CD14-positive monocyte (primary cell): ENCODE results near the gene SLC13A4. TPM values are rescaled to one million over a fixed set of nuclear protein-coding genes. Genes with fewer than 3 reads are reported as not detected.

Source experiments
- DNase-seq, 3 donors: peaks; one replicate each; pipeline ENCODE4 v3.0.0-alpha.2; 2011 to 2022
- H2AFZ ChIP-seq: 2 replicates; pipeline ENCODE4 v1.6.0; 2012; ENCODE audit warnings: mild to moderate bottlenecking, low read depth, low read length, inconsistent platforms; ENCODE audit not compliant: insufficient read depth, poor library complexity, severe bottlenecking
- H3K27ac ChIP-seq, 2 donors: 1 replicate in 1 of 2; 2 replicates in 1 of 2; pipeline ENCODE4 v1.5.1; 2012 to 2013; ENCODE audit warnings: low read length in 2 of 2, control low read depth in 1 of 2, inconsistent platforms in 1 of 2, low read depth in 1 of 2, mild to moderate bottlenecking in 1 of 2
- H3K27me3 ChIP-seq, 2 donors: one replicate each; pipeline versions ENCODE4 v1.6.0 to v1.6.1; 2011 to 2013; ENCODE audit warnings: low read length in 2 of 2; ENCODE audit not compliant: control insufficient read depth in 2 of 2, insufficient read depth in 2 of 2
- H3K36me3 ChIP-seq, 2 donors: replicated peaks in 1 of 2; 1 replicate in 1 of 2; 2 replicates in 1 of 2; pipeline versions ENCODE4 v1.5.1 to v1.6.1; 2012 to 2013; ENCODE audit warnings: low read length in 2 of 2, control low read depth in 1 of 2, inconsistent platforms in 1 of 2, mild to moderate bottlenecking in 1 of 2; ENCODE audit not compliant: insufficient read depth in 2 of 2, control insufficient read depth in 1 of 2
- H3K4me1 ChIP-seq, 2 donors: 1 replicate in 1 of 2; 2 replicates in 1 of 2; pipeline versions ENCODE4 v1.5.1 to v1.6.1; 2012 to 2013; ENCODE audit warnings: low read length in 2 of 2, control low read depth in 1 of 2, inconsistent platforms in 1 of 2, mild to moderate bottlenecking in 1 of 2, moderate library complexity in 1 of 2; ENCODE audit not compliant: insufficient read depth in 2 of 2, control insufficient read depth in 1 of 2
- H3K4me2 ChIP-seq: replicated peaks from 2 replicates; pipeline ENCODE3; 2012; ENCODE audit warnings: low read length, moderate library complexity, mild to moderate bottlenecking; ENCODE audit not compliant: poor library complexity, severe bottlenecking; ENCODE audit errors: extremely low read depth
- H3K4me3 ChIP-seq, 3 experiments: fragments of 200-600 bp in 1 of 3; sonication (generic) in 1 of 3; replicated peaks in 1 of 3; 1 replicate in 2 of 3; 2 replicates in 1 of 3; pipeline ENCODE4 v1.5.1; 2011 to 2013; ENCODE audit warnings: low read length in 3 of 3, mild to moderate bottlenecking in 3 of 3, control low read depth in 2 of 3, low read depth in 2 of 3, inconsistent platforms in 1 of 3, moderate library complexity in 1 of 3
- H3K79me2 ChIP-seq: 2 replicates; pipeline ENCODE4 v1.6.0; 2012; ENCODE audit warnings: mild to moderate bottlenecking, control low read depth, inconsistent platforms, low read length, moderate library complexity; ENCODE audit not compliant: insufficient read depth
- H3K9ac ChIP-seq: 2 replicates; pipeline ENCODE4 v1.6.0; 2017; ENCODE audit warnings: low read length, mild to moderate bottlenecking; ENCODE audit not compliant: insufficient read depth, poor library complexity, severe bottlenecking
- H3K9me3 ChIP-seq, 2 donors: replicated peaks in 1 of 2; 1 replicate in 1 of 2; 2 replicates in 1 of 2; pipeline versions ENCODE4 v1.5.1 to v1.6.1; 2012 to 2013; ENCODE audit warnings: low read length in 2 of 2, control low read depth in 1 of 2; ENCODE audit not compliant: control insufficient read depth in 1 of 2, insufficient read depth in 1 of 2
- H4K20me1 ChIP-seq: 2 replicates; pipeline ENCODE4 v1.6.0; 2012; ENCODE audit warnings: mild to moderate bottlenecking, low read length, control low read depth, moderate library complexity; ENCODE audit not compliant: insufficient read depth
- H3K27ac Mint-ChIP-seq, 7 donors: one replicate each; pipeline ENCODE4 v1.8.0; 2020; ENCODE audit warnings: mild to moderate bottlenecking in 7 of 7, mixed read lengths in 7 of 7, moderate library complexity in 6 of 7, inconsistent platforms in 2 of 7
- H3K27me3 Mint-ChIP-seq, 3 donors: one replicate each; pipeline ENCODE4 v1.8.0; 2021 to 2022; ENCODE audit warnings: low read depth in 3 of 3, mild to moderate bottlenecking in 3 of 3, mixed read lengths in 3 of 3, moderate library complexity in 3 of 3, inconsistent platforms in 1 of 3
- H3K36me3 Mint-ChIP-seq, 2 donors: one replicate each; pipeline ENCODE4 v1.8.0; 2020; ENCODE audit warnings: mixed read lengths in 2 of 2, inconsistent platforms in 1 of 2, mild to moderate bottlenecking in 1 of 2
- H3K4me1 Mint-ChIP-seq: one replicate; pipeline ENCODE4 v1.8.0; 2020; ENCODE audit warnings: mild to moderate bottlenecking, mixed read lengths
- H3K4me3 Mint-ChIP-seq, 2 donors: one replicate each; pipeline ENCODE4 v1.8.0; 2020; ENCODE audit warnings: mild to moderate bottlenecking in 2 of 2, mixed read lengths in 2 of 2, moderate library complexity in 1 of 2
- H3K9me3 Mint-ChIP-seq, 7 donors: one replicate each; pipeline ENCODE4 v1.8.0; 2020 to 2022; ENCODE audit warnings: mixed read lengths in 7 of 7, mild to moderate bottlenecking in 6 of 7, moderate library complexity in 6 of 7, inconsistent platforms in 2 of 7
- CTCF ChIP-seq: fragments of 200-600 bp; IDR thresholded peaks from one replicate; pipeline ENCODE4 v1.8.0; 2022; ENCODE audit warnings: antibody characterized with exemption, mild to moderate bottlenecking
- WGBS: methylation state at CpG from one replicate; pipeline ENCODE4 v1.1.5; 2013; ENCODE audit warnings: missing lambda C conversion rate; ENCODE audit not compliant: insufficient coverage; 5-methylcytosine and 5-hydroxymethylcytosine counted together
- intact Hi-C, 2 donors: fragments of 100-400 bp; cut with micrococcal nuclease; formaldehyde crosslinking; loops; one replicate each; pipeline versions ENCODE4 v1.15.0 to v1.15.1; 2023
- polyA plus RNA-seq, 3 donors: library from polyadenylated mRNA; depleted of rRNA in 1 of 3; unstranded in 2 of 3; stranded (reverse) in 1 of 3; fragments of 300-500 nt in 2 of 3; fragments of >200 nt in 1 of 3; fragmentation: Illumina TruSeq in 2 of 3; gene quantifications; 1 replicate in 2 of 3; 2 replicates in 1 of 3; pipeline ENCODE4 v1.2.3, GENCODE V29; 2012 to 2021

The SLC13A4 gene
- polyA plus RNA-seq, 3 donors, result not detected

GRCh38 chr7:135745703-135746312 is 17.8 kb upstream of the SLC13A4 start:
- no peak overlapping the region for H3K4me2 ChIP-seq
- Mint-ChIP-seq H3K27ac (no peak overlapping the region), H3K27me3 (peaks cover 2 to 9% (median 5%) of the 10 kb centered on the region in 3 donors), H3K4me3 (no peak overlapping the region), H3K4me1 (no peaks in the 10 kb centered on the region), H3K9me3 (peaks cover 0 to 2% (median 0%) of the 10 kb centered on the region in 7 donors), H3K36me3 (no peaks in the 10 kb centered on the region)
- TF ChIP-seq CTCF, result no peak
- no peak for DNase-seq
- no peak overlapping the region for H2AFZ ChIP-seq
- H3K9me3 ChIP-seq, result no peaks in the 10 kb centered on the region
- H3K27me3 ChIP-seq, result no peaks in the 10 kb centered on the region
- 93% methylated on average over 6 of the region's 9 CpGs for WGBS
- no peaks in the 10 kb centered on the region for H3K79me2 ChIP-seq
- H4K20me1 ChIP-seq, result no peaks in the 10 kb centered on the region
- no peaks in the 10 kb centered on the region for H3K36me3 ChIP-seq
- no peak overlapping the region for H3K9ac ChIP-seq
- no peaks in the 10 kb centered on the region for H3K4me1 ChIP-seq
- H3K27ac ChIP-seq, result no peak overlapping the region
- intact Hi-C loops, result no loop called here
- no peak overlapping the region for H3K4me3 ChIP-seq

DNA sequence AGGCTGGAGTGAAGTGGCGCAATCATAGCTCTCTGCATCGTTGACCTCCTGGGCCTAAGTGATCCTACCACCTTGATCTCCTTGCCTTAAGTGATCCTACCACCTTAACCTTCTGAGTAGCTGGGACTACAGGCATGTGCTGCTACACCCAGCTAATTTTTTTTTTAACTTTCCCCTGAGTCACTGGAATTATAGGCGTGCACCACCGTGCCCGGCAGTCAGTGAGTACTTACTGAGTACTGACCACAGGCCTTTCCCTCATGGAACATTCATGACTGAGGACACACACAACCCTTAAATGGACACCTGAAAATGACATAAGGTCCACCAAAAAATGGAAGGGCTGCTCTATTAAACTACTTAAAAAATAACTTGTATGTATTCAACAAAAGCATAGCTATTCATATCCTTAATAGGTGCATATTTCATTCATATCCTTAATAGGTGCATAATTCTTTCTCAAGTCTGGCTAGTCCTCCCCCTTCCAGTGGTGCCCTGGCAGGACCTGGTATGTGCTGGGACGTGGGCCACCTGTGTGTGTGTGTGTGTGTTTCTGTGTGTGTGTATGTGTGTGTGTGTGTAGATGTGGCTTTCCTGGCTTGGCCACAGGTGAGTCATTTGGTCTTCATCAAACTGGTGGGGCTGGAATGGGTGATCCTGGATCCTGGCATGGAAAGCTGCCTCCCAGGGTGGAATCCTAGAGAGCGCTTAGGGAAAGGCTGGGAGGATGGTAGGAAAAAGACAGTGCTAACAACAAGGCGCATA is 17.1 kb upstream of the SLC13A4 start:
- Mint-ChIP-seq H3K27me3 (peaks cover 2 to 9% (median 5%) of the 10 kb centered on the region in 3 donors), H3K4me1 (no peaks in the 10 kb centered on the region), H3K4me3 (no peak overlapping the region), H3K36me3 (no peaks in the 10 kb centered on the region), H3K9me3 (peaks cover 0 to 2% (median 0%) of the 10 kb centered on the region in 7 donors), H3K27ac (no peak overlapping the region)
- no peak overlapping the region for H3K4me3 ChIP-seq
- H3K27me3 ChIP-seq, result no peaks in the 10 kb centered on the region
- no peaks in the 10 kb centered on the region for H3K9me3 ChIP-seq
- WGBS, result 86% methylated on average over 7 of the region's 8 CpGs
- H3K27ac ChIP-seq, result no peak overlapping the region
- intact Hi-C loops, result no loop called here
- no peaks in the 10 kb centered on the region for H3K79me2 ChIP-seq
- no peak overlapping the region for H3K4me2 ChIP-seq
- no peak overlapping the region for H3K9ac ChIP-seq
- no peaks in the 10 kb centered on the region for H3K36me3 ChIP-seq
- DNase-seq, result no peak
- no peak overlapping the region for H2AFZ ChIP-seq
- no peaks in the 10 kb centered on the region for H3K4me1 ChIP-seq
- H4K20me1 ChIP-seq, result no peaks in the 10 kb centered on the region
- no peak for TF ChIP-seq CTCF
